GM12872 (cell line): ENCODE results near the gene PRDX2.

Experiments used
- TF ChIP-seq, protein P1 (sequence below): IDR thresholded peaks from 3 replicates; pipeline ENCODE4 v1.5.1; 2011; ENCODE audit warnings: low read depth, mild to moderate bottlenecking, low read length, moderate library complexity; ENCODE audit not compliant: insufficient read depth

The PRDX2 gene

DNA sequence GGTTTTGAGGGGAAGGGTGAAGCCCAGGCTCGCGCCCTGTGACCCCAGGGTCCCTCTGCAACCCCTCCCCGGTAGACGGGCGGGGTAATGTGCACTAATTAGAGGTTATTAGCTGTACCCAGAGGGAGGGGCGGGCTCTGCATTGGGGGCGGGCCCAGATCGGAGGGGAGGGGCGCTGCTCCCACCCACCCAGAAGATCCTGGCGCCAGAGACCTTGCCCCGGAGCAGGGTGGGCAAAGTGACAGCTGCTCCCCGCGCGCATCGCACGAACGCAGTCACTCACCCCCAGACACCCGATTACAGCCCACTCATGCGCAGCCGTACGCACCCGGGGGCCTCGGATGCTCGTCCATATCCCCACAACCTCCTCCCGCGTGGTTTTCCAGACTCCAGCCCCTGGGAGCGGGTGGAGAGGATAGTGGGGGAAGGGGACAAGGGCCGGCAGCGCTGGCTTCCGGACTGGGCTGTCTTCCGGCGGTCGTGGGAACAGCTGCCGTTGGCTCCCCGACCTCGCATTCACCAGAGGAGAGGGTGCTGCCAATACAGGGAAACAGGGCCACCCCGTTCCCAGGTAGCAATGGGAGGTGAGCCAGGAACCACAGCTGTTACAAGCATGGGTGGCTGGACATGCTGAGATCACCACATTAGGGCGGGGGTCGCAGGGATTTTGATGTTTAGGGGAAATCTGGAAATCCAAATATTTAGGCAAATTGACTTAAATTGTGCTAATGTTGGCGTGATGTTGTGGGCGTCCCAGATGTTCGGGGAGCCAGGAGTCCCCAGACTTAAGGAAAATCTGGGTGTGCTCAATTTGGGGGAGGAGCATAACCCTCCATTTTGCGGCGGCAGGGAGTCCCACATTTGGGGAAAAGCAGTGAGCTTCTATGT lies 23.3 kb downstream of the PRDX2 start:
- TF ChIP-seq, protein P1, sequence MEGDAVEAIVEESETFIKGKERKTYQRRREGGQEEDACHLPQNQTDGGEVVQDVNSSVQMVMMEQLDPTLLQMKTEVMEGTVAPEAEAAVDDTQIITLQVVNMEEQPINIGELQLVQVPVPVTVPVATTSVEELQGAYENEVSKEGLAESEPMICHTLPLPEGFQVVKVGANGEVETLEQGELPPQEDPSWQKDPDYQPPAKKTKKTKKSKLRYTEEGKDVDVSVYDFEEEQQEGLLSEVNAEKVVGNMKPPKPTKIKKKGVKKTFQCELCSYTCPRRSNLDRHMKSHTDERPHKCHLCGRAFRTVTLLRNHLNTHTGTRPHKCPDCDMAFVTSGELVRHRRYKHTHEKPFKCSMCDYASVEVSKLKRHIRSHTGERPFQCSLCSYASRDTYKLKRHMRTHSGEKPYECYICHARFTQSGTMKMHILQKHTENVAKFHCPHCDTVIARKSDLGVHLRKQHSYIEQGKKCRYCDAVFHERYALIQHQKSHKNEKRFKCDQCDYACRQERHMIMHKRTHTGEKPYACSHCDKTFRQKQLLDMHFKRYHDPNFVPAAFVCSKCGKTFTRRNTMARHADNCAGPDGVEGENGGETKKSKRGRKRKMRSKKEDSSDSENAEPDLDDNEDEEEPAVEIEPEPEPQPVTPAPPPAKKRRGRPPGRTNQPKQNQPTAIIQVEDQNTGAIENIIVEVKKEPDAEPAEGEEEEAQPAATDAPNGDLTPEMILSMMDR, result no peak

- TF ChIP-seq, protein P1, result peak; percentile 89
Measured at GRCh38 chr19:12777217-12778016, 24.2 kb downstream of the PRDX2 start.

- TF ChIP-seq, protein P1, result no peak
Measured at GRCh38 chr19:12774588-12775555, 26.7 kb downstream of the PRDX2 start, which contains the start of gene HOOK2. HOOK2 (minus strand) TSS chr19:12775552; CDS start chr19:12775449, 103 bp downstream.

GRCh38 chr19:12773571-12773970 lies 28.0 kb downstream of the PRDX2 start:
- TF ChIP-seq, protein P1, result 0 out of 3 replicates have a peak, but pooled peaks have one; percentile 3

- TF ChIP-seq, protein P1, result no peak
Measured at GRCh38 chr19:12772323-12772722, 29.3 kb downstream of the PRDX2 start.

GRCh38 chr19:12770922-12771321 lies 30.7 kb downstream of the PRDX2 start:
- TF ChIP-seq, protein P1, result no peak
